Ishikawa (cell line): ENCODE measurements around the gene CNTNAP2.

ENCODE experiments used
- CEBPB ChIP-seq: IDR thresholded peaks from 2 replicates; pipeline ENCODE4 v1.6.1; 2012
- CREB1 ChIP-seq: IDR thresholded peaks from 2 replicates; pipeline ENCODE4 v1.6.1; 2012; ENCODE audit warnings: low read depth
- EGR1 ChIP-seq: IDR thresholded peaks from 2 replicates; pipeline ENCODE4 v1.6.1; 2012
- EP300 ChIP-seq: IDR thresholded peaks from 2 replicates; pipeline ENCODE4 v1.6.1; 2012; ENCODE audit warnings: borderline replicate concordance
- FOXM1 ChIP-seq: IDR thresholded peaks from 2 replicates; pipeline ENCODE4 v1.6.1; 2012; ENCODE audit warnings: low read depth, borderline replicate concordance
- MAX ChIP-seq: IDR thresholded peaks from 2 replicates; pipeline ENCODE4 v1.6.1; 2012
- RAD21 ChIP-seq: IDR thresholded peaks from 2 replicates; pipeline ENCODE4 v1.6.1; 2012; ENCODE audit warnings: low read depth
- TAF1 ChIP-seq: IDR thresholded peaks from 2 replicates; pipeline ENCODE4 v1.6.1; 2012; ENCODE audit warnings: low read depth, mild to moderate bottlenecking
- TCF12 ChIP-seq: IDR thresholded peaks from 2 replicates; pipeline ENCODE4 v1.6.1; 2012; ENCODE audit warnings: low read depth
- TEAD4 ChIP-seq: IDR thresholded peaks from 2 replicates; pipeline ENCODE4 v1.6.1; 2012
- USF1 ChIP-seq: IDR thresholded peaks from 2 replicates; pipeline ENCODE4 v1.6.1; 2012
- YY1 ChIP-seq: IDR thresholded peaks from 2 replicates; pipeline ENCODE4 v1.6.1; 2012; ENCODE audit warnings: low read depth
- ZBTB7A ChIP-seq: IDR thresholded peaks from 2 replicates; pipeline ENCODE4 v1.6.1; 2012; ENCODE audit warnings: low read depth
- TF ChIP-seq, protein P1 (sequence below): IDR thresholded peaks from 2 replicates; pipeline ENCODE4 v1.6.1; 2012; ENCODE audit warnings: low read depth, mild to moderate bottlenecking

DNA sequence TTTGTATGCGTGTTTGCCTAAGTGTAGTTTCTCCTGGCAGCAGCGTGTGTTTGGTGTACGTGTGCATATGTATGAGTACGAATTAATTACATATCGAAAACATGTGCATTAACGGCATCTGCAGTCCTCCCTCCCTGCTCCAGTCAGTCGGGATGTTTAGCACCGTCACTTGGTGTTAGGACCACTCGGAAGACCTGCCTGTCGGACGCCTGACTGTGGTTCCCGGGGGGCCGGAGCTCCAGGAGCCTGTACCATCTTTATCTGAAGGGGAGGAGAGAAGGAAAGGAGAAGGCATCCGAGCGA lies 1.1 kb upstream of the CNTNAP2 start:
- TF ChIP-seq CREB1 (no peak), EP300 (no peak), MAX (no peak), CEBPB (no peak), RAD21 (no peak), YY1 (no peak), TAF1 (no peak), TEAD4 (no peak), USF1 (no peak), FOXM1 (no peak), EGR1 (no peak), TCF12 (no peak), ZBTB7A (no peak)
- TF ChIP-seq, protein P1, sequence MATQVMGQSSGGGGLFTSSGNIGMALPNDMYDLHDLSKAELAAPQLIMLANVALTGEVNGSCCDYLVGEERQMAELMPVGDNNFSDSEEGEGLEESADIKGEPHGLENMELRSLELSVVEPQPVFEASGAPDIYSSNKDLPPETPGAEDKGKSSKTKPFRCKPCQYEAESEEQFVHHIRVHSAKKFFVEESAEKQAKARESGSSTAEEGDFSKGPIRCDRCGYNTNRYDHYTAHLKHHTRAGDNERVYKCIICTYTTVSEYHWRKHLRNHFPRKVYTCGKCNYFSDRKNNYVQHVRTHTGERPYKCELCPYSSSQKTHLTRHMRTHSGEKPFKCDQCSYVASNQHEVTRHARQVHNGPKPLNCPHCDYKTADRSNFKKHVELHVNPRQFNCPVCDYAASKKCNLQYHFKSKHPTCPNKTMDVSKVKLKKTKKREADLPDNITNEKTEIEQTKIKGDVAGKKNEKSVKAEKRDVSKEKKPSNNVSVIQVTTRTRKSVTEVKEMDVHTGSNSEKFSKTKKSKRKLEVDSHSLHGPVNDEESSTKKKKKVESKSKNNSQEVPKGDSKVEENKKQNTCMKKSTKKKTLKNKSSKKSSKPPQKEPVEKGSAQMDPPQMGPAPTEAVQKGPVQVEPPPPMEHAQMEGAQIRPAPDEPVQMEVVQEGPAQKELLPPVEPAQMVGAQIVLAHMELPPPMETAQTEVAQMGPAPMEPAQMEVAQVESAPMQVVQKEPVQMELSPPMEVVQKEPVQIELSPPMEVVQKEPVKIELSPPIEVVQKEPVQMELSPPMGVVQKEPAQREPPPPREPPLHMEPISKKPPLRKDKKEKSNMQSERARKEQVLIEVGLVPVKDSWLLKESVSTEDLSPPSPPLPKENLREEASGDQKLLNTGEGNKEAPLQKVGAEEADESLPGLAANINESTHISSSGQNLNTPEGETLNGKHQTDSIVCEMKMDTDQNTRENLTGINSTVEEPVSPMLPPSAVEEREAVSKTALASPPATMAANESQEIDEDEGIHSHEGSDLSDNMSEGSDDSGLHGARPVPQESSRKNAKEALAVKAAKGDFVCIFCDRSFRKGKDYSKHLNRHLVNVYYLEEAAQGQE, result no peak
